Adrenal gland (tissue), 5 donors: ENCODE results near the gene TRPV2.

ENCODE experiments used
- POLR2A ChIP-seq, 2 donors: fragments of 450-650 bp; IDR thresholded peaks; one replicate each; pipeline ENCODE4 v1.6.1; 2017; ENCODE audit warnings: antibody characterized with exemption in 2 of 2, mild to moderate bottlenecking in 2 of 2, moderate library complexity in 1 of 2
- TF ChIP-seq, protein P1 (sequence below), 6 experiments: fragments of 450-650 bp in 4 of 6; fragments of 200-600 bp in 2 of 6; sonication (generic) in 1 of 6; IDR thresholded peaks; 1 replicate in 5 of 6; 2 replicates in 1 of 6; pipeline versions ENCODE4 v1.5.1 to v1.8.0; 2016 to 2021; ENCODE audit warnings: antibody characterized with exemption in 6 of 6, mild to moderate bottlenecking in 2 of 6, moderate library complexity in 1 of 6
- donor health status: DM: no; HTN: no; CAD: no.

DNA sequence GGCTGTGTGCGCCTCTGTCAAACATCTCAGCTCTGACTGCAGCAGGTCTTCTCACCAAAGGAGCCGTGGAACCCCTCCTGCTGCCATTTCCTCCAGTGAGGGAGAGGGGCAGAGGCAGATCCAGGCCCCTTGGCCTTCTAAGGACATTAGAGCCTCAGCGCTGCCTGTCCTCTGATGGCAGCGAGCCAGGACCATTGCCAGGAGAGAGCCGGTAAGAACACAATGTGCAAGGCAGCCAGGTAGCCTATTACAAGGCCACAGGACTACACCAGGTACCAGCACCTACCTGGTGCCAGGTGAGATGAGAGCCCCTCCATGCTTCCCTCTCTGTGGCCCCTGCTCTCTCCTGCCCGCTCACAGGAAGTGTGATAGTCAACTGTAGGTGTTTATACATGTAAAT, 65.6 kb downstream of the TRPV2 start:
- TF ChIP-seq POLR2A (IDR thresholded peaks at IDR 0.05), result no peak
- TF ChIP-seq, protein P1, sequence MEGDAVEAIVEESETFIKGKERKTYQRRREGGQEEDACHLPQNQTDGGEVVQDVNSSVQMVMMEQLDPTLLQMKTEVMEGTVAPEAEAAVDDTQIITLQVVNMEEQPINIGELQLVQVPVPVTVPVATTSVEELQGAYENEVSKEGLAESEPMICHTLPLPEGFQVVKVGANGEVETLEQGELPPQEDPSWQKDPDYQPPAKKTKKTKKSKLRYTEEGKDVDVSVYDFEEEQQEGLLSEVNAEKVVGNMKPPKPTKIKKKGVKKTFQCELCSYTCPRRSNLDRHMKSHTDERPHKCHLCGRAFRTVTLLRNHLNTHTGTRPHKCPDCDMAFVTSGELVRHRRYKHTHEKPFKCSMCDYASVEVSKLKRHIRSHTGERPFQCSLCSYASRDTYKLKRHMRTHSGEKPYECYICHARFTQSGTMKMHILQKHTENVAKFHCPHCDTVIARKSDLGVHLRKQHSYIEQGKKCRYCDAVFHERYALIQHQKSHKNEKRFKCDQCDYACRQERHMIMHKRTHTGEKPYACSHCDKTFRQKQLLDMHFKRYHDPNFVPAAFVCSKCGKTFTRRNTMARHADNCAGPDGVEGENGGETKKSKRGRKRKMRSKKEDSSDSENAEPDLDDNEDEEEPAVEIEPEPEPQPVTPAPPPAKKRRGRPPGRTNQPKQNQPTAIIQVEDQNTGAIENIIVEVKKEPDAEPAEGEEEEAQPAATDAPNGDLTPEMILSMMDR (IDR thresholded peaks at IDR 0.05), result no peak
